GM18499 (cell line): ENCODE results near the gene MATCAP1.

ENCODE experiments used
- ATAC-seq: cut with Tn5 transposase; IDR thresholded peaks from one replicate; pipeline ENCODE4 v1.9.1; 2021; ENCODE audit warnings: moderate number of reproducible peaks; ENCODE audit not compliant: insufficient read depth, unreplicated experiment

MATCAP1 gene

GRCh38 chr16:67208154-67208896, 24.6 kb upstream of the MATCAP1 start:
- ATAC-seq, result no peak

GRCh38 chr16:67207249-67208091, 23.7 kb upstream of the MATCAP1 start:
- ATAC-seq, result no peak

GRCh38 chr16:67206838-67207248, 23.1 kb upstream of the MATCAP1 start:
- ATAC-seq, result no peak

- ATAC-seq, result no peak
Observed at GRCh38 chr16:67206129-67206837, 22.5 kb upstream of the MATCAP1 start.

- no peak for ATAC-seq
Observed at GRCh38 chr16:67204076-67204475, 20.3 kb upstream of the MATCAP1 start.

GRCh38 chr16:67202956-67203493, 19.3 kb upstream of the MATCAP1 start:
- no peak for ATAC-seq

GRCh38 chr16:67202426-67202825, 18.7 kb upstream of the MATCAP1 start:
- no peak for ATAC-seq

- no peak for ATAC-seq
Observed at GRCh38 chr16:67201411-67202345, 17.9 kb upstream of the MATCAP1 start.

- no peak for ATAC-seq
Observed at GRCh38 chr16:67200491-67200890, 16.7 kb upstream of the MATCAP1 start.

- no peak for ATAC-seq
Observed at GRCh38 chr16:67199808-67200198, 16.0 kb upstream of the MATCAP1 start.

GRCh38 chr16:67199011-67199807, 15.4 kb upstream of the MATCAP1 start, which contains the start of gene ELMO3:
Gene ELMO3 (plus strand): TSS chr16:67199131. CDS start chr16:67199327, 196 bp downstream.
- ATAC-seq, result no peak

GRCh38 chr16:67198238-67198734, 14.5 kb upstream of the MATCAP1 start:
- ATAC-seq, result no peak

- ATAC-seq, result no peak
Observed at GRCh38 chr16:67197704-67198103, 13.9 kb upstream of the MATCAP1 start.

- no peak for ATAC-seq
Observed at GRCh38 chr16:67196881-67197280, 13.1 kb upstream of the MATCAP1 start.

GRCh38 chr16:67195676-67196075, 11.9 kb upstream of the MATCAP1 start:
- no peak for ATAC-seq

GRCh38 chr16:67194260-67194659, 10.5 kb upstream of the MATCAP1 start:
- no peak for ATAC-seq

GRCh38 chr16:67193536-67193935, 9.8 kb upstream of the MATCAP1 start:
- no peak for ATAC-seq

GRCh38 chr16:67192781-67193361, 9.1 kb upstream of the MATCAP1 start:
- no peak for ATAC-seq
